Brain microvascular endothelial cell (primary cell): ENCODE results near the gene MRPS17.
A peak's percentile ranks its signal among the peaks of the same experiment; 100 is the strongest.

Experiments used
- DNase-seq: peaks from one replicate; pipeline ENCODE4 v3.0.0-alpha.2; 2020
- H3K27ac ChIP-seq: fragments of 250-450 bp; sonication (Bioruptor Pico); 2 replicates; pipeline ENCODE4 v1.5.1; 2020; ENCODE audit warnings: mild to moderate bottlenecking, moderate library complexity
- H3K27me3 ChIP-seq: fragments of 250-450 bp; sonication (Bioruptor Pico); replicated peaks from 2 replicates; pipeline ENCODE4 v1.5.1; 2020; ENCODE audit warnings: mild to moderate bottlenecking
- H3K36me3 ChIP-seq: fragments of 250-450 bp; sonication (Bioruptor Pico); replicated peaks from 2 replicates; pipeline ENCODE4 v1.5.1; 2020; ENCODE audit warnings: mild to moderate bottlenecking
- H3K4me3 ChIP-seq: 2 replicates; pipeline ENCODE4 v1.5.1; 2011; ENCODE audit warnings: low read depth, mild to moderate bottlenecking, control low read depth, low read length, moderate library complexity
- in situ Hi-C: cut with HindIII; loops from 2 replicates; pipeline ENCODE4 v1.10.0; 2017; ENCODE audit warnings: low sequenced_read_pairs, low pct_ligation_motif_present
- TF ChIP-seq, protein P1 (sequence below): IDR thresholded peaks from 2 replicates; pipeline ENCODE4 v1.5.1; 2011; ENCODE audit warnings: low read depth, mild to moderate bottlenecking, moderate library complexity, low read length, control low read depth, inconsistent platforms; ENCODE audit errors: missing control alignments

The MRPS17 gene

DNA sequence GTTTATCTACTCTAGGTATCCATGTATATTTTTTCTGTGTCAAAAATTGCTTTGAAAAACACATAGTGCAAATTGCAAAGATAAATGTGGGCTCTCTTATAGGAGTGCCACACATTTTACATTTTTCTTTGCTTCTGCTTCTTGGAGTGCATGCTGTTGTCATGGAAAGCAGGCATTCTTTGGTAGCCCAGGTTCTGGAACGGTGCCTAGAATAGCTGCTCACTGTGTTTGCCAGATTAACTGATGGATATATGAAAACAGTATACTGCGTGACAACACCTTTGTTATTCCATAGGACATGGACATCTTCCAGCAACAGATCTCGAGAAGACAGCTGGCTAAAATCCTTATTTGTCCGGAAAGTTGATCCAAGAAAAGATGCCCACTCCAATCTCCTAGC lies 26.2 kb downstream of the MRPS17 start:
- DNase-seq: peak; percentile 86
- Histone ChIP-seq H3K36me3 (peaks cover 21% of the 10 kb centered on the region), H3K4me3 (no peak overlapping the region), H3K27ac (peak overlapping the region; percentile 14), H3K27me3 (no peaks in the 10 kb centered on the region)
- TF ChIP-seq, protein P1, sequence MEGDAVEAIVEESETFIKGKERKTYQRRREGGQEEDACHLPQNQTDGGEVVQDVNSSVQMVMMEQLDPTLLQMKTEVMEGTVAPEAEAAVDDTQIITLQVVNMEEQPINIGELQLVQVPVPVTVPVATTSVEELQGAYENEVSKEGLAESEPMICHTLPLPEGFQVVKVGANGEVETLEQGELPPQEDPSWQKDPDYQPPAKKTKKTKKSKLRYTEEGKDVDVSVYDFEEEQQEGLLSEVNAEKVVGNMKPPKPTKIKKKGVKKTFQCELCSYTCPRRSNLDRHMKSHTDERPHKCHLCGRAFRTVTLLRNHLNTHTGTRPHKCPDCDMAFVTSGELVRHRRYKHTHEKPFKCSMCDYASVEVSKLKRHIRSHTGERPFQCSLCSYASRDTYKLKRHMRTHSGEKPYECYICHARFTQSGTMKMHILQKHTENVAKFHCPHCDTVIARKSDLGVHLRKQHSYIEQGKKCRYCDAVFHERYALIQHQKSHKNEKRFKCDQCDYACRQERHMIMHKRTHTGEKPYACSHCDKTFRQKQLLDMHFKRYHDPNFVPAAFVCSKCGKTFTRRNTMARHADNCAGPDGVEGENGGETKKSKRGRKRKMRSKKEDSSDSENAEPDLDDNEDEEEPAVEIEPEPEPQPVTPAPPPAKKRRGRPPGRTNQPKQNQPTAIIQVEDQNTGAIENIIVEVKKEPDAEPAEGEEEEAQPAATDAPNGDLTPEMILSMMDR: no peak
- in situ Hi-C loops: no loop called here

DNA sequence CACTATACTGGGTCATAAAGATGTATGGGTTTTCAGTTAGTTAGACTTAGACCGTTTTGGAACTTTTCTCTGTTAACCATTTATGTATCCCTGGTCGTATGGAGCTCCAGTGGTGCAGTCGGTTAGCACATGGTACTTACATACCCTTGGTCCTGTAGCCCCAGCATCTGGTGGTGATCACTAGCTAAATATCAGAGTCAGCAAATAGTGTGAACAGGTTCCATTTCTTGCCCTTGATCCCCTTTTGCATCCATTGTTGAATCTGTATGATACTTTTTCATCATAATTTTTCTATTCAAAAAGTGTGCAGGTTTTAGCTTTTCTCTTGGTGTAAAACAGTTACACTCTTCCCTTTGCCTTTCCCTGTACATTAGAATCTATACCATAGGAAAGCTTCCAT lies 28.6 kb downstream of the MRPS17 start:
- no peaks in the 10 kb centered on the region for H3K27me3 ChIP-seq
- in situ Hi-C loops: no loop called here
- H3K36me3 ChIP-seq: peaks cover 25% of the 10 kb centered on the region
- TF ChIP-seq, protein P1: no peak
- DNase-seq: no peak
- no peak overlapping the region for H3K27ac ChIP-seq
- no peak overlapping the region for H3K4me3 ChIP-seq

DNA sequence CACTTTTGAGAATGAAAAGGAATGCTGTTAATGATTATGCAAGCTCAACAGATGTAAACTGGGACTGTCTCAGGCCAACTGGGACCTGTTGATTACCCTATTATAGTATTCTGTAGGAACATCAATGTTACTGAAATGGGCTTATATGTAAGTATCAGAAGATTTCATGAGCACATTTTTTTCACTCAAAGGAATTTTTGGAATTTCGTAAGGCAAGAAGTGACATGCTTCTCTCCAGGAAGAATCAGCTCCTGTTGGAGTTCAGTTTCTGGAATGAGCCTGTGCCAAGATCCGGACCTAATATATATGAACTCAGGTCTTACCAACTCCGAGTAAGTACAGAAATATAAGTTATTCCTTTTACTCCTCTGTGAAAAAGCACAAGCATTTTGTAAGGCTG lies 31.9 kb downstream of the MRPS17 start:
- H3K36me3 ChIP-seq: peaks cover 24% of the 10 kb centered on the region
- no peak for DNase-seq
- TF ChIP-seq, protein P1: no peak
- in situ Hi-C loops: no loop called here
- no peaks in the 10 kb centered on the region for H3K27me3 ChIP-seq
- no peak overlapping the region for H3K27ac ChIP-seq
- H3K4me3 ChIP-seq: no peak overlapping the region

DNA sequence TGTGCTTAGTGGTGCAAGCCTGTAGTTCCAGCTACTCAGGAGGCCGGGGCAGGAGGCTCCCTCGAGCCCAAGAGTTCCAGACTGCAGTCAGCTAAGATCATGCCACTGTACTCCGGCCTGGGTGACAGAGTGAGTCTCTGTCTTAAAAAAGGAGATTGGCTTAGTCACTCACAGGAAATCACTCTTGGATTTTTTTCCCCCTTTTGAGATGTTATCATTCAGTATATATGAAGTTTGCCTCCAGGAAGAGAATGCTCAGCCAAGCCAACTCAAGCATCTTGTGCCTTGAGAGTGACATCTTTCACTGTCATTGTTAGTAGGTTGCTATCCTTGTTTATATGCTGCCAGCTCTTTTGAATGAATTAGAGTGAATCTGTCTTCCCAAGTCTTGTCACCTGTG lies 40.7 kb downstream of the MRPS17 start:
- Histone ChIP-seq H3K4me3 (no peak overlapping the region), H3K27ac (no peak overlapping the region), H3K36me3 (peaks cover 10% of the 10 kb centered on the region), H3K27me3 (no peaks in the 10 kb centered on the region)
- in situ Hi-C loops: no loop called here
- DNase-seq: no peak
- TF ChIP-seq, protein P1: no peak

DNA sequence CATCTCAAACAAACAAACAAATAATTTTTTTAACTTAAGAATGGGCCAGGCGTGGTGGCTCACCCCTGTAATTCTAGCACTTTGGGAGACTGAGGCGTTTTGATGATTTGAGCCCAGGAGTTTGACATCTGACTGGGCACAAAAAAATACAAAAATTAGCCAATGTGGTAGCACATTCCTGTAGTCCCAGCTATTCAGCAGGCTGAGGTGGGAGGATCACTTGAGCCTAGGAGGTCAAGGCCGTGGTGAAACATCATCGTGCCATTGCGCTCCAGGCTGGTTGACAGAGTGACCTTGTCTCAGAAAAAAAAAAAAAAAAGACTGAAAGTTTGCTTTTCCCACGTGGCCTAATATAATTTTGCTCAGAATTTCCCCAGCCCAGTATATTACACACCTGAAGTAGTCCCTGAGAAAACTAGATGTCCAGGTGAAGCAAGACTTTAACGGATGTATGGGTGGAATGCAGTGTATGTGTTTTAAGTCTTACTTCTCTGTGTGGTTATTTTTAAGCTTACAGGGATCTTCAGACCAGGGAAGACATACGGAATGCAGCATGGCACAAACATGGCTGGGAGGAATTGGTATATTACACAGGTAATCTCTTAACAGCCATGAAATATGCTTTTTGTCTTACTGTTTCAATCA lies 45.3 kb downstream of the MRPS17 start:
- DNase-seq: no peak
- TF ChIP-seq, protein P1: no peak
- in situ Hi-C loops: no loop called here
- Histone ChIP-seq H3K27me3 (no peaks in the 10 kb centered on the region), H3K4me3 (no peak overlapping the region), H3K36me3 (peaks cover 10% of the 10 kb centered on the region), H3K27ac (no peak overlapping the region)

DNA sequence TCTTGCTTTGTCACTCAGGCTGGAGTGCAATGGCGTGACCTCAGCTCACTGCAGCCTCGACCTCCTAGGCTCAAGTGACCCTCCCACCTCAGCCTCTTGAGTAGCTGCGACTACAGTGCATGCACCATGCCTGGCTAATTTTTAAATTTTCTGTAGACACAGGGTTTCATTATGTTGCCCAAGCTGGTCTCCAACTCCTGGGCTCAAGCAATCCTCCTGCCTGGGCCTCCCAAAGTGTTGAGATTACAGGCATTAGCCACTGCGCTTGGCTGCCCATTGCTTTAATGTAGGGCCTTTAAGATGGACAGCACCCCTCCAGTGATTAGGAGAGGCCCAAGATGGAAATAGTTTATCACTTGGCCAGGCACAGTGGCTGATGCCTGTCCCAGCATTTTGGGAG lies 52.1 kb downstream of the MRPS17 start:
- Histone ChIP-seq H3K27ac (no peak overlapping the region), H3K27me3 (no peaks in the 10 kb centered on the region), H3K4me3 (no peak overlapping the region), H3K36me3 (no peaks in the 10 kb centered on the region)
- TF ChIP-seq, protein P1: no peak
- no peak for DNase-seq
- in situ Hi-C loops: no loop called here
